ENCODE data around the gene TMEM161A.

The TMEM161A gene

GRCh38 chr19:19087676-19088075 lies 50.6 kb downstream of the TMEM161A start:
- H3K4me3 ChIP-seq (replicated peaks; ENCODE audit: low read depth, low read length), result no peak overlapping the region
- no peak for TF ChIP-seq CTCF (IDR thresholded peaks at IDR 0.05; ENCODE audit: low read length, missing control alignments)
- no peak for DNase-seq (ENCODE audit: low read depth)

- no peak for TF ChIP-seq CTCF (IDR thresholded peaks at IDR 0.05; ENCODE audit: low read length, missing control alignments)
- no peak overlapping the region for H3K4me3 ChIP-seq (replicated peaks; ENCODE audit: low read depth, low read length)
- DNase-seq (ENCODE audit: low read depth), result no peak
Observed at GRCh38 chr19:19083413-19084178, 54.7 kb downstream of the TMEM161A start.

GRCh38 chr19:19081642-19082151 lies 56.6 kb downstream of the TMEM161A start:
- no peak for TF ChIP-seq CTCF (IDR thresholded peaks at IDR 0.05; ENCODE audit: low read length, missing control alignments)
- H3K4me3 ChIP-seq (replicated peaks; ENCODE audit: low read depth, low read length), result no peak overlapping the region
- peak; percentile 43 for DNase-seq (ENCODE audit: low read depth)

GRCh38 chr19:19079571-19079970 lies 58.7 kb downstream of the TMEM161A start:
- no peak overlapping the region for H3K4me3 ChIP-seq (replicated peaks; ENCODE audit: low read depth, low read length)
- no peak for DNase-seq (ENCODE audit: low read depth)
- no peak for TF ChIP-seq CTCF (IDR thresholded peaks at IDR 0.05; ENCODE audit: low read length, missing control alignments)

GRCh38 chr19:19078801-19079200 lies 59.5 kb downstream of the TMEM161A start:
- no peak for TF ChIP-seq CTCF (IDR thresholded peaks at IDR 0.05; ENCODE audit: low read length, missing control alignments)

GRCh38 chr19:19077103-19077502 lies 61.2 kb downstream of the TMEM161A start:
- TF ChIP-seq CTCF (IDR thresholded peaks at IDR 0.05; ENCODE audit: low read length, missing control alignments), result no peak
- no peak for DNase-seq (ENCODE audit: low read depth)
- no peak overlapping the region for H3K4me3 ChIP-seq (replicated peaks; ENCODE audit: low read depth, low read length)

More at GRCh38 chr19:19078801-19079200, 59.5 kb downstream of the TMEM161A start:
- no peak overlapping the region for H3K4me3 ChIP-seq (replicated peaks; ENCODE audit: low read depth, low read length)
- no peak for DNase-seq (ENCODE audit: low read depth)

- no peak for TF ChIP-seq CTCF (IDR thresholded peaks at IDR 0.05; ENCODE audit: low read length, missing control alignments)
- no peak for DNase-seq (ENCODE audit: low read depth)
Observed at GRCh38 chr19:19076476-19076875, 61.8 kb downstream of the TMEM161A start.

More at GRCh38 chr19:19076476-19076875, 61.8 kb downstream of the TMEM161A start:
- no peak overlapping the region for H3K4me3 ChIP-seq (replicated peaks; ENCODE audit: low read depth, low read length)

Data from fibroblast of pulmonary artery (primary cell).